ENCODE data around the gene LAMB3.

The LAMB3 gene

DNA sequence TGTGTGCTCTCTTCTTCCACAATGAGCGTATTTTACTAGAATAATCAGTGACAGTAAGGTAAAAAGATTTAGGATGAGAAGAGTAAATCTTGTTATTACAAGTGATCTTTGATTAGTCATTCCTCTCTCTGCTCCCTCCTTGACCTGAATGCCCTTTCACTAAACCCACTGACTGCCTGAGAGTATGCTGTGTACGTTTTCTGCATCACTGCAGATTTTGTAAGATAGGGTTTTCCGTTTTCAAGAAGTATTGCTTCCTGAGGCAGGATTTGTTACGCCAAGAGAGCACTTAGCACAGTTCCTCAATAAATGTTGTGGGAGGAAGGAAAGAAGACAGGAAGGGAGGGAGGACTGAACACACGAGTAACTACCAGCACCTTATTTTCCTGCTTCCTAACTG lies 7.7 kb upstream of the LAMB3 start:
- peak; percentile 64 for DNase-seq

GRCh38 chr1:209657918-209658317 lies 5.7 kb upstream of the LAMB3 start:
- no peak for DNase-seq

DNA sequence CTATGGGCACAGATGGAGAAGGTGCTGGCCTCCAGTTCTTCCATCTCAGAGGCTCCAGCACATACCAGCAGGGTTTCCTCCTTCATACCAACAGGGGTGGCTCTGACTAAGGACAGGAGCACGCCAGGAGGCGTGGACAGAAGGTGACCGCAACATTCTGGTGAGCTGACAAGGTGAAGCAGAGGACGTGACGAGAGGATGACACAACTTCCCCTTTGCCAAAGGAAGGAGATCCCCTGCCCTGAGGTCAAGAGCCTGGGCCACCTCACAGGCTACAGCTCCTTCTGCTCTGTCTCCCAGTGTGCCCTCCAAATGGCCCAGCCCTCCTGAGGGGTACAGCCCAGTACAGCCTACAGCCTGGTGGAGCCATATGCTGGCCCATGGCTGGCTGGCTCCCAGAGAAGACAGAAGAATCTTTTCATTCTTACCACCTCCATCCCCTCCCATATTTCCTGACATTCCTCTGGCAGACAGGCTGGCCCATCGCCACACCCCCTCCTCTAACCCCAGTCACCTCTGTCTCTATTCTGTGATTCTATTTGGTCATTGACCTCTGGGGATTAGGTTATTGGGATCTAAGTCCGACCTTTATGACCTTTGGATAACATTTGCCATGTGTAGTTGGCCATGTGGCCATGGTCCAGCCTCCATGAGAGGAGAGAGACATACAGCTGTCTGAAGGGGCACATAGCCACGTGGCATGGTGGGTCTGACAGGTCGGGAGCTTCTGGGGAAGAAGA lies 5.1 kb upstream of the LAMB3 start:
- DNase-seq: no peak

DNA sequence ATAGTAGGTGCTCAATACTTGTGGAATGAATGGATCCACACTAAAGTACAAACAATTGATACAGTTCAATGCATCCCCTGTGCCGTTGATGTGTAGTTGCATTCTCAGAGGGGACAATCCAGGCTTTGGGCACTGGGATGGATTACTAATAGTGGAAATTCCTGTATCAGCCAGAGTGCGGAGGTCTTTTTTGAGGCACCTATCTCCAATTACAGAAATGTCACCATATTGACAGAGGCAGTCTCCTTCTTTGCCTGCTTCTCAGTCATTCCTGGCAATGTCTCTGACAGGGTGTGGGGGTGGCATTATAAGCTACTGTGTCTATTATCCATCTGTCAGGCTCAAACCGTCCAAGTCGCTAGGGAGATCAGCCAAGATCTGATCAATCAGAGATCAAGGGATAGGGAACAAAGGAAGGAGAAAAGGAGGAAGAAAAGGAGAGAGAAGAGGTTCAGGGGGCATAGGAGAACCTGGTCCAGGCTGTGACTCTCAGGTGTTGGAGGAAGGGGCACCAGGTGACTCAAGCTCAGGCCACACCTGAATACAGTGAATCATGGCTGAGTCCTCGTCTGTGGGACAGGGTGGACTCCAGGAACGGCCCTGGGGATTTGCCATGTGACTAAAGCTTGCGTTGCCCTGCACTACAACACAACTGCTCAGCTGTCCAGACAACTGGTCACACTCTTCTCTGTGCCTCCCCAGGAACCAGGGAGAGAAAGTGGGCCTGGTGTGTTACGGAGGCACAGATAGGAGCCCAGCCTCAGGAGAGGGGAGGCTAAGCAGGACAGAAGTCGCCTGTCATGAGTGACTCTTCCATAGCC lies 3.4 kb upstream of the LAMB3 start:
- DNase-seq: peak; percentile 74

GRCh38 chr1:209653915-209654351 lies 1.7 kb upstream of the LAMB3 start:
- no peak for DNase-seq

GRCh38 chr1:209652873-209653401 lies 712 bp upstream of the LAMB3 start:
- peak; percentile 16 for DNase-seq

DNA sequence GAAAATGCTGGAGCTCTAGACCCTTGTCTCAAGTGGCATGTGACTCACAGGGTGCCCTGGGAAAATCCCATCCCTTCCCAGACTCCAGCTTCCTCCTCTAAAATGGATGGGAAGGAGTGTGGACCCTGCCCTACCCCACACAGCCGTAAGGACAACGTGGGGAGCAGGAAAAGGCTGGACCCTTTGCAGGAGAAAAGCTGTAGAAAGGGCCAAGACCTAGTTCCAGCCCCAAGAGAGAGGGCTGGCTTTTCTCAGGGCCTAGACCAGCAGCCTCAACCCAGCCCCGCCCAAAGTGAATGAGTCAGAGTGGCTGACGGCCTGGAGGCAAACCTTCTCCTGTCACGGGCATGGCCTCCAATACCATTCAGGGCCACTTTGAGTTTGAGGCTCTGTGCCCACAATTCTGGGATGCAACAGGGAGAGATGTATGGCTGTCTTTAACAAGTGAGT lies 1.1 kb downstream of the LAMB3 start:
- no peak for DNase-seq

GRCh38 chr1:209650454-209650853 lies 1.8 kb downstream of the LAMB3 start:
- no peak for DNase-seq

DNA sequence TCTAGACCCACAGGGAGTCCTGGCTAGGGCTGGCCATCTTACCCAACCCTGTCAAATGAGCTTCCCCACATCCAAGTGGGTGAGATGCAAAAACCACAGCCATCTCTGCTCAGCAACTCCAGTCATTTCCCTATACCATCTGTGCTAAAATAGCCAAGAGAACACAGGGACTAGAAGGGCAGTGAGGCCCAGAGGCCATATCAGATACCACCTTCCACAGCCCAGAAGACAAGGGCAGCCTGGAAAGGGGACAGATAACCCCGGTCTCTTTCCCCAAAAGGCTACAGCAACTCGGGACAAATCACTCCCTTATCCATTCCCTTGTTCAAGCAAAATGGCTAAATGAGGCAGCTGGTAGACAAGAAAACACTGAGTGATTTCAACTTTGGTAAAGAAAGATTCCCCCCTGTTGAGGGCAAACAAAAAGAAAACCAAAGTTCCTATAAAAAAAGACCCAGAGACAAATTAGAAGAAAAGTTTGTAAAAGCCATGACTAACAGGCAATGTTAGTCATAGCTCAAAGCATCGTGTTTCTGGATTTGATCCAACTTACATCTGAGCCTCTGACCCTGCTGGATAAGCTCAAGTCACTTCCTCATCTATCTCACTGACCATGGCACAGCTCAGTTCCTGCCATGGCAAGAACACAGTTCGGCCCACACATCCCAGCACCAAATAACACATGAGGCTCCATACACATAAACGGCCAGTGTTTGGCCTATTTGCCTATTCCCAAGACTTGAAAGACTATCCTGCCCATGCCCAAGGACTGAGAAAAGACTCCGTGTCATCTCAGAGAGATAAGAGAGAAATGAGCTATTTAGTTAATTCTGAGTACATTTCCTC lies 3.1 kb downstream of the LAMB3 start:
- no peak for DNase-seq

- DNase-seq: peak; percentile 49
Measured at GRCh38 chr1:209648346-209648745, 3.9 kb downstream of the LAMB3 start.

- no peak for DNase-seq
Measured at GRCh38 chr1:209647156-209647555, 5.1 kb downstream of the LAMB3 start.

- peak; percentile 37 for DNase-seq
Measured at GRCh38 chr1:209646558-209646957, 5.7 kb downstream of the LAMB3 start.

GRCh38 chr1:209645574-209646452 lies 6.4 kb downstream of the LAMB3 start:
- peak; percentile 94 for DNase-seq

- DNase-seq: no peak
Measured at GRCh38 chr1:209643285-209644020, 8.8 kb downstream of the LAMB3 start.

DNA sequence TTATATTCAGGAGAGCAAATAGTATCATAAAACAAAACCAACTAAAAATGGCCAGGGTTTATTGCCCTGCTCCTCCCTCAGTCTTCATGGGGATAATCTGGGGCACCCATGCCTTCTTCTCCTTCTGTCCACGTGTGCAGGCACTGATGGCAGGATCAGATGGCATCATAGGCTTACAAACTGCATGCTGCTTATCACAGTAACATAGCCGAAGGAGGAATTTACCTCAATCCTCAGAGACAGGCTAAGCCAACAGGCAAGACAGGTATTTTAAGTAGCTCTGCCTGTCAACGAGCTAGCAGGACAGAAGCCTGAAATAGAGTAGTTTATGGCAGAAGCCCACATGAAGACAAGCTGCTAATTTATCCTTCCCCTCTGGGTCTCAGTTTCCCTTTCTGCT lies 9.4 kb downstream of the LAMB3 start:
- DNase-seq: no peak

DNA sequence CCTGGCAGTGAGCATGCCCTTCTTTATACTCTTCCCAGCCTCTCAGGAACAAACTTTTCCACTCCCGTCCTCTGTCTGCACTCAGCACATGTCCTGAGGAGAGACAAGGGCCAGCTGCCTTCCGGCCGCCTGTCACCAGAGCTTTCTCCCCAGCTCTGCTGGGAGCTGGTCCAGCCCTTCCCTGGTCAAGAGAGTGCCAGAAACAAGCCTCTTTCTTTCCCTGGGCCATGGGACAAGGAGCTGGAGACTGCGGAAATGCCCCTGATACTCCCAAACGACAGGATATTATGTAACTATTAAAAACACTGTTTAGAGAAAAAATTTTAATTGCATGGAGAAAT lies 10.4 kb downstream of the LAMB3 start:
- DNase-seq: no peak

- no peak for DNase-seq
Measured at GRCh38 chr1:209635850-209636249, 16.4 kb downstream of the LAMB3 start.

GRCh38 chr1:209634005-209634737 lies 18.1 kb downstream of the LAMB3 start:
- no peak for DNase-seq

- DNase-seq: no peak
Measured at GRCh38 chr1:209633335-209633997, 18.8 kb downstream of the LAMB3 start.

All from NCI-H82 (cell line).